Stimulated activated CD8-positive, alpha-beta memory T cell treated with anti-CD3 and anti-CD28 coated beads, Interleukin-7, amount 100 ng/mL, for 1 hour (primary cell): ENCODE results near the gene RPL27.
A peak's percentile ranks its signal among the peaks of the same experiment; 100 is the strongest.
"Not testable (repeated sequence)": the region's sequence is repeated elsewhere in the genome, so short reads cannot be mapped to it uniquely, and the experiment has no call there.

Source experiments
- DNase-seq, 2 donors: peaks; one replicate each; pipeline ENCODE4 v3.0.0-alpha.2; 2020; ENCODE audit warnings: low read depth in 2 of 2

RPL27 gene

GRCh38 chr17:42993913-42994312 is 4.3 kb upstream of the RPL27 start:
- not testable (repeated sequence) for DNase-seq

GRCh38 chr17:42997390-42997983 is 732 bp upstream of the RPL27 start:
- no peak for DNase-seq

GRCh38 chr17:42999003-42999525 is 845 bp downstream of the RPL27 start:
- no peak for DNase-seq

GRCh38 chr17:43000894-43001293 is 2.7 kb downstream of the RPL27 start:
- DNase-seq: not testable (repeated sequence)

GRCh38 chr17:43003542-43004172 is 5.4 kb downstream of the RPL27 start:
- no peak for DNase-seq

- DNase-seq: peak; percentile 70 to 75
Measured at GRCh38 chr17:43006639-43007551, 8.7 kb downstream of the RPL27 start, which contains the start of gene IFI35. IFI35 (plus strand) TSS chr17:43006784; CDS start chr17:43006948, 164 bp downstream.

GRCh38 chr17:43010667-43011308 is 12.6 kb downstream of the RPL27 start:
- no peak for DNase-seq

- no peak for DNase-seq
Measured at GRCh38 chr17:43011728-43012472, 13.7 kb downstream of the RPL27 start.

GRCh38 chr17:43013296-43013695 is 15.1 kb downstream of the RPL27 start:
- no peak for DNase-seq

- DNase-seq: no peak
Measured at GRCh38 chr17:43014020-43014648, 15.9 kb downstream of the RPL27 start.

GRCh38 chr17:43014649-43015542 is 16.7 kb downstream of the RPL27 start:
- no peak for DNase-seq

GRCh38 chr17:43015579-43015978 is 17.4 kb downstream of the RPL27 start:
- DNase-seq: no peak

- no peak for DNase-seq
Measured at GRCh38 chr17:43016216-43016615, 18.0 kb downstream of the RPL27 start.

- DNase-seq: no peak
Measured at GRCh38 chr17:43018008-43018853, 20.0 kb downstream of the RPL27 start.

- DNase-seq: no peak
Measured at GRCh38 chr17:43018932-43019331, 20.7 kb downstream of the RPL27 start.

- DNase-seq: no peak
Measured at GRCh38 chr17:43019418-43019817, 21.2 kb downstream of the RPL27 start.

GRCh38 chr17:43020030-43020621 is 21.9 kb downstream of the RPL27 start:
- DNase-seq: no peak
